GM13976 (cell line): ENCODE data around the gene TCEAL4.

Experiments used
- DNase-seq: peaks from one replicate; pipeline ENCODE4 v3.0.0; 2012; ENCODE audit warnings: low spot score
- CTCF ChIP-seq: IDR thresholded peaks from 2 replicates; pipeline ENCODE4 v1.5.1; 2012; ENCODE audit warnings: borderline replicate concordance, mild to moderate bottlenecking; ENCODE audit not compliant: insufficient read depth; ENCODE audit errors: extremely low read depth, missing control alignments, control extremely low read depth
- in situ Hi-C: fragments of 300-500 bp; cut with MboI; formaldehyde crosslinking; loops from one replicate; pipeline ENCODE4 v1.12.0; 2022; ENCODE audit warnings: low sequenced_read_pairs, mixed read lengths, inconsistent platforms; ENCODE audit not compliant: unreplicated experiment

TCEAL4 gene

GRCh38 chrX:103540145-103540544, 45.2 kb upstream of the TCEAL4 start:
- DNase-seq: no peak
- in situ Hi-C loops: no loop called here
- TF ChIP-seq CTCF: no peak

GRCh38 chrX:103549916-103550315, 35.4 kb upstream of the TCEAL4 start:
- in situ Hi-C loops: no loop called here
- no peak for DNase-seq
- no peak for TF ChIP-seq CTCF

GRCh38 chrX:103550415-103551051, 34.8 kb upstream of the TCEAL4 start:
- no peak for TF ChIP-seq CTCF
- in situ Hi-C loops: no loop called here

GRCh38 chrX:103552236-103552635, 33.1 kb upstream of the TCEAL4 start:
- in situ Hi-C loops: no loop called here
- no peak for TF ChIP-seq CTCF
- no peak for DNase-seq

More at GRCh38 chrX:103550415-103551051, 34.8 kb upstream of the TCEAL4 start:
- no peak for DNase-seq

GRCh38 chrX:103554687-103555424, 30.5 kb upstream of the TCEAL4 start:
- in situ Hi-C loops: no loop called here
- peak; percentile 29 for DNase-seq
- no peak for TF ChIP-seq CTCF

- in situ Hi-C loops: no loop called here
- no peak for DNase-seq
- no peak for TF ChIP-seq CTCF
Observed at GRCh38 chrX:103556963-103557612, 28.2 kb upstream of the TCEAL4 start.
